CD4-positive, CD25-positive, alpha-beta regulatory T cell (primary cell): ENCODE measurements around the gene KHDC4. TPM values are rescaled to one million over a fixed set of nuclear protein-coding genes. Genes with fewer than 3 reads are reported as not detected.

Experiments
- ATAC-seq, 2 donors: fragments of 150-1000 bp; cut with Tn5 transposase; one replicate each; pipeline ENCODE4 v1.10.0; 2021; ENCODE audit warnings: low read depth in 2 of 2, moderate number of reproducible peaks in 2 of 2, moderate library complexity in 1 of 2
- DNase-seq, 3 donors: peaks; one replicate each; pipeline versions ENCODE4 v3.0.0 to v3.0.0-alpha.2; 2012 to 2022; ENCODE audit warnings: mixed read lengths in 1 of 3
- H3K27ac ChIP-seq: one replicate; pipeline ENCODE4 v1.7.0; 2013; ENCODE audit warnings: mild to moderate bottlenecking, low read length; ENCODE audit not compliant: insufficient read depth, poor library complexity, severe bottlenecking
- H3K27me3 ChIP-seq: one replicate; pipeline ENCODE4 v1.7.0; 2013; ENCODE audit warnings: low read length; ENCODE audit not compliant: control insufficient read depth, insufficient read depth
- H3K36me3 ChIP-seq: one replicate; pipeline ENCODE4 v1.7.0; 2013; ENCODE audit warnings: mild to moderate bottlenecking, low read length, moderate library complexity; ENCODE audit not compliant: control insufficient read depth, insufficient read depth
- H3K4me1 ChIP-seq: 2 replicates; pipeline ENCODE4 v1.7.0; 2013; ENCODE audit warnings: mild to moderate bottlenecking, low read length; ENCODE audit not compliant: insufficient read depth, control insufficient read depth, poor library complexity, severe bottlenecking
- H3K4me3 ChIP-seq: one replicate; pipeline ENCODE4 v1.7.0; 2013; ENCODE audit warnings: low read depth, mild to moderate bottlenecking, low read length, moderate library complexity
- H3K9me3 ChIP-seq, 2 experiments: 1 replicate in 1 of 2; 2 replicates in 1 of 2; pipeline ENCODE4 v1.7.0; 2013; ENCODE audit warnings: low read length in 2 of 2, mild to moderate bottlenecking in 1 of 2, moderate library complexity in 1 of 2; ENCODE audit not compliant: control insufficient read depth in 2 of 2
- H3K27ac Mint-ChIP-seq, 3 donors: one replicate each; pipeline ENCODE4 v1.8.0; 2020 to 2022; ENCODE audit warnings: mild to moderate bottlenecking in 3 of 3, mixed read lengths in 3 of 3, moderate library complexity in 2 of 3
- H3K27me3 Mint-ChIP-seq: one replicate; pipeline ENCODE4 v1.8.0; 2022; ENCODE audit warnings: mild to moderate bottlenecking, mixed read lengths
- H3K36me3 Mint-ChIP-seq: one replicate; pipeline ENCODE4 v1.8.0; 2020; ENCODE audit warnings: mixed read lengths
- H3K4me1 Mint-ChIP-seq, 4 donors: one replicate each; pipeline ENCODE4 v1.8.0; 2020 to 2022; ENCODE audit warnings: mixed read lengths in 4 of 4, mild to moderate bottlenecking in 1 of 4
- H3K4me3 Mint-ChIP-seq, 4 donors: one replicate each; pipeline ENCODE4 v1.8.0; 2020 to 2022; ENCODE audit warnings: mild to moderate bottlenecking in 4 of 4, mixed read lengths in 4 of 4, moderate library complexity in 3 of 4
- H3K9me3 Mint-ChIP-seq, 7 donors: one replicate each; pipeline ENCODE4 v1.8.0; 2020 to 2022; ENCODE audit warnings: mixed read lengths in 7 of 7, mild to moderate bottlenecking in 3 of 7, moderate library complexity in 2 of 7
- polyA plus RNA-seq, 4 donors: library from polyadenylated mRNA; unstranded; fragments of 300-500 nt; fragmentation: Illumina TruSeq; gene quantifications; one replicate each; pipeline ENCODE4 v1.2.3, GENCODE V29; 2021
- total RNA-seq: library from RNA; stranded (reverse); gene quantifications from one replicate; pipeline ENCODE4 v1.2.3, GENCODE V29; 2022

KHDC4 gene
- total and polyA plus RNA-seq, 5 donors from 2014 or later, result 7.4 to 60.1 (median 8.6) TPM

DNA sequence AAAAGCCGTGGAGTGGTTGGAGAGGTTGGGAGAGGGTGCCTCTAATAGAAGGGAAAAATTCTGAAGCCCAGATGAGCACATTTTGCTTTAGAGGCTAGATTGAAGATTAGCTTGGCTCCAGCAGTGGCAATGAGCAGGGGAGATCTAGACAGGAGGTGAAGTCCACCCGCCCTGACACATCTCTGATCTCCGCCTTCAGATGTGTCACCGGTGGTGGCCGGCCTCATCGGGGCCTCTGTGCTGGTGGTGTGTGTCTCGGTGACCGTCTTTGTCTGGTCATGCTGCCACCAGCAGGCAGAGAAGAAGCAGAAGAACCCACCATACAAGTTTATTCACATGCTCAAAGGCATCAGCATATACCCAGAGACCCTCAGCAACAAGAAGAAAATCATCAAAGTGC lies 66.4 kb downstream of the KHDC4 start:
- Histone ChIP-seq H3K4me1 (no peaks in the 10 kb centered on the region), H3K27me3 (no peaks in the 10 kb centered on the region), H3K9me3 (no peaks in the 10 kb centered on the region), H3K4me3 (no peak overlapping the region), H3K27ac (no peak overlapping the region), H3K36me3 (peaks cover 23% of the 10 kb centered on the region)
- Mint-ChIP-seq H3K4me3 (no peak overlapping the region), H3K36me3 (peaks cover 6% of the 10 kb centered on the region), H3K9me3 (no peaks in the 10 kb centered on the region), H3K27me3 (no peaks in the 10 kb centered on the region), H3K27ac (no peak overlapping the region), H3K4me1 (peaks cover 0 to 12% (median 1%) of the 10 kb centered on the region in 4 donors)
- DNase-seq (no peak), ATAC-seq (no peak)

DNA sequence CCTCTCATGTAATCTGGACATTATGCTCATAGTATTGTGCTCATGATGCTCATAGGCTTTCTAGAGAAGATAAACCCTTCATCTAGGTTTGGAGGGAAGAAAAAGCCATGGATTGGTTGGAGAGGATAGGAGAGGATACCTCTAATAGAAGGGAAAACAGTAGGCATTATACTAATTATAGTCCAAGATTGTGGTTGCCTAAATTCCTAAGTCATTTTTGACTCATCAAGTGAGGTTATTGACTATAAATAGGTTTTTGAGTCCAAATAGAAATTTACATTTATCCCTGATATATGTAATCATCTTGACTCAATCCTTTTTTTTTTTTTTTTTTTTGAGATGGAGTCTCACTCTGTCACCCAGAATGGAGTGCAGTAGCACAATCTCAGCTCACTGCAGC lies 69.8 kb downstream of the KHDC4 start:
- Histone ChIP-seq H3K4me1 (peaks cover 6% of the 10 kb centered on the region), H3K4me3 (no peak overlapping the region), H3K27ac (no peak overlapping the region), H3K9me3 (no peaks in the 10 kb centered on the region), H3K27me3 (no peaks in the 10 kb centered on the region), H3K36me3 (peaks cover 4% of the 10 kb centered on the region)
- peaks cover 8% of the 10 kb centered on the region for H3K27me3 Mint-ChIP-seq
- no peaks in the 10 kb centered on the region for H3K9me3 Mint-ChIP-seq
- no peaks in the 10 kb centered on the region for H3K36me3 Mint-ChIP-seq
- ATAC-seq (no peak), DNase-seq (no peak)
- H3K4me3 Mint-ChIP-seq, result no peak overlapping the region
- H3K27ac Mint-ChIP-seq, result no peak overlapping the region
- peaks cover 0 to 13% (median 7%) of the 10 kb centered on the region in 4 donors for H3K4me1 Mint-ChIP-seq

Other genes starting within 250 kb of the KHDC4 start
- gene YY1AP1, start 245.6 kb downstream of the KHDC4 start, total RNA-seq, result 96.5 TPM
- 10 to 100 TPM; 39.2 to 46.9 (median 43.3) TPM for gene YY1AP1, start 245.6 kb downstream of the KHDC4 start, polyA plus RNA-seq
- 120 TPM for gene DAP3, start 245.3 kb downstream of the KHDC4 start, total RNA-seq
- 100 to 1,000 TPM; 117 to 133 (median 126) TPM for gene DAP3, start 245.3 kb downstream of the KHDC4 start, polyA plus RNA-seq
- gene GON4L, start 77.2 kb downstream of the KHDC4 start, total RNA-seq, result 105 TPM
- 10 to 100 TPM; 22.3 to 35.3 (median 26.3) TPM for gene GON4L, start 77.2 kb downstream of the KHDC4 start, polyA plus RNA-seq
- gene SYT11, start 74.8 kb downstream of the KHDC4 start, total RNA-seq, result 29.7 TPM
- 10 to 100 TPM; 14.4 to 34.1 (median 18.7) TPM for gene SYT11, start 74.8 kb downstream of the KHDC4 start, polyA plus RNA-seq
- gene RIT1, start 23.1 kb downstream of the KHDC4 start, total RNA-seq, result 55.8 TPM
- gene RIT1, start 23.1 kb downstream of the KHDC4 start, polyA plus RNA-seq, result 10 to 100 TPM; 25.0 to 32.1 (median 29.0) TPM
- gene RXFP4, start 7.2 kb upstream of the KHDC4 start, total RNA-seq, result not detected
- gene RXFP4, start 7.2 kb upstream of the KHDC4 start, polyA plus RNA-seq, result 1 to 10 TPM in 1 of 4 donors, under 1 TPM in 1, not detected in 2; 0.32 to 1.4 TPM
- gene ARHGEF2, start 44.1 kb upstream of the KHDC4 start, total RNA-seq, result 108 TPM
- 10 to 100 TPM; 16.1 to 19.2 (median 16.3) TPM for gene ARHGEF2, start 44.1 kb upstream of the KHDC4 start, polyA plus RNA-seq
- gene SSR2, start 86.5 kb upstream of the KHDC4 start, total RNA-seq, result 196 TPM
- gene SSR2, start 86.5 kb upstream of the KHDC4 start, polyA plus RNA-seq, result 100 to 1,000 TPM; 358 to 421 (median 392) TPM
- 19.1 TPM for gene UBQLN4, start 119.4 kb upstream of the KHDC4 start, total RNA-seq
- gene UBQLN4, start 119.4 kb upstream of the KHDC4 start, polyA plus RNA-seq, result 1 to 10 TPM; 4.4 to 7.1 (median 5.5) TPM
- 20.2 TPM for gene LAMTOR2, start 120.4 kb upstream of the KHDC4 start, total RNA-seq
- 100 to 1,000 TPM; 107 to 162 (median 130) TPM for gene LAMTOR2, start 120.4 kb upstream of the KHDC4 start, polyA plus RNA-seq
- gene RAB25, start 126.7 kb upstream of the KHDC4 start, total RNA-seq, result 1.5 TPM
- gene RAB25, start 126.7 kb upstream of the KHDC4 start, polyA plus RNA-seq, result 1 to 10 TPM in 2 of 4 donors, under 1 TPM in 2; 0.83 to 1.7 (median 0.93) TPM
- gene MEX3A, start 148.1 kb upstream of the KHDC4 start, total RNA-seq, result not detected
- not detected for gene MEX3A, start 148.1 kb upstream of the KHDC4 start, polyA plus RNA-seq
- gene LMNA, start 180.3 kb upstream of the KHDC4 start, total RNA-seq, result 1,807 TPM
- 100 to 1,000 TPM in 1 of 4 donors, 10 to 100 TPM in 3; 54.1 to 113 (median 83.1) TPM for gene LMNA, start 180.3 kb upstream of the KHDC4 start, polyA plus RNA-seq
- 41.2 TPM for gene SEMA4A, start 219.2 kb upstream of the KHDC4 start, total RNA-seq
- 1 to 10 TPM in 2 of 4 donors, under 1 TPM in 2; 0.89 to 2.2 (median 1.4) TPM for gene SEMA4A, start 219.2 kb upstream of the KHDC4 start, polyA plus RNA-seq